ENCODE data around the gene GSTM4.

The GSTM4 gene

DNA sequence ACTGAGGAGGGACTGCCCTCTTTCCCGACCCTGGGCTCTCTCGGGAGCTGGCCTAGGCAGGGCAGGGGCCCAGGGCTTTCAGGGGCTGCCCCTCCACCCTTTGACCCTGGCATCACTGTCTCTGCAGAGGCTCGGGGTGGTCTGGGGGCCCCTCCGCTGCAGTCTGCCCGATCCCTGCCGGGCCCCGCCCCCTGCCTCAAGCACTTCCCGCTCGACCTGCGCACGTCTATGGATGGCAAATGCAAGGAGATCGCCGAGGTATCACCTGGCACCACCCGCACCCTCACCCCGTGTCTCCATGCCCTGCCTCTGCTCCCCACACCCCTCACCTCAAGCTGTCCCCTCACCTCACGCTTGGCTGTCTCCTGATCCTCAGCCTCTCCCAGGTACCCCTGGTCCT lies 30.7 kb upstream of the GSTM4 start:
- FAIRE-seq, result no peak

DNA sequence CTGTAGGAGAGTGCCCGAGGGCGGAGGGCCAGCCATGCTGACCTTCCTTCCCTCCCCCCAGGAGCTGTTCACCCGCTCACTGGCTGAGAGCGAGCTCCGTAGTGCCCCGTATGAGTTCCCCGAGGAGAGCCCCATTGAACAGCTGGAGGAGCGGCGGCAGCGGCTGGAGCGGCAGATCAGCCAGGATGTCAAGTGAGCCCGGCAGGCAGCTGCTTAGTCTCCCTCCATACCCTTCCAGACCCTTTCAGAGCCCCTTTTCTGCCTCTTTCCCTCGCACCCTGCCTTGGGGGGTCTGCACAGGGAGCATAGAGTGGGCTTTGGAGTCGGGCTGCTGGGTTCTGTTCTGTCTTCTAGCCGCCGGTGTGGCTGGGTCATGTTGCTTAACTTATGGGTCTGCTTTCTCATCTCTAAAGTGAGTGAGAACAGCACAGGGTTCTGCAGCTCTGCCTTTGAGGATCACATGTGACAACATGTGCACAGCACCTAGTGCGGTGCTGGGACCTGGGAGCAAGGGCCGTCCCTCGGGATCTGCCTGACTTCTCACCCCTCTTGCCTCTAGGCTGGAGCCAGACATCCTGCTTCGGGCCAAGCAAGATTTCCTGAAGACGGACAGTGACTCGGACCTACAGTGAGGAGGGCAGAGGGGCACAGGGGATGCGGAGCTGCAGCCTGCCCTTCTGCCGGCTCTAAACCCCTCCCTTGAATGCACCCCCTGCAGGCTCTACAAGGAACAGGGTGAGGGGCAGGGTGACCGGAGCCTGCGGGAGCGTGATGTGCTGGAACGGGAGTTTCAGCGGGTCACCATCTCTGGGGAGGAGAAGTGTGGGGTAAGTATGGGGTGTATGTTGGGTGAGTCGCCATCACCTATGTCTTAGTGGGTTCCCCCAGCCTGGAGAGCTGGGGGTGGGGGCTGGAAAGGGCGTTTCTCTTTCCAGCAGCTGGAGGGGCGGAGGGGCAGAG lies 30.0 kb upstream of the GSTM4 start:
- no peak for FAIRE-seq

- no peak for FAIRE-seq
Observed at GRCh38 chr1:109626682-109627408, 29.1 kb upstream of the GSTM4 start.

DNA sequence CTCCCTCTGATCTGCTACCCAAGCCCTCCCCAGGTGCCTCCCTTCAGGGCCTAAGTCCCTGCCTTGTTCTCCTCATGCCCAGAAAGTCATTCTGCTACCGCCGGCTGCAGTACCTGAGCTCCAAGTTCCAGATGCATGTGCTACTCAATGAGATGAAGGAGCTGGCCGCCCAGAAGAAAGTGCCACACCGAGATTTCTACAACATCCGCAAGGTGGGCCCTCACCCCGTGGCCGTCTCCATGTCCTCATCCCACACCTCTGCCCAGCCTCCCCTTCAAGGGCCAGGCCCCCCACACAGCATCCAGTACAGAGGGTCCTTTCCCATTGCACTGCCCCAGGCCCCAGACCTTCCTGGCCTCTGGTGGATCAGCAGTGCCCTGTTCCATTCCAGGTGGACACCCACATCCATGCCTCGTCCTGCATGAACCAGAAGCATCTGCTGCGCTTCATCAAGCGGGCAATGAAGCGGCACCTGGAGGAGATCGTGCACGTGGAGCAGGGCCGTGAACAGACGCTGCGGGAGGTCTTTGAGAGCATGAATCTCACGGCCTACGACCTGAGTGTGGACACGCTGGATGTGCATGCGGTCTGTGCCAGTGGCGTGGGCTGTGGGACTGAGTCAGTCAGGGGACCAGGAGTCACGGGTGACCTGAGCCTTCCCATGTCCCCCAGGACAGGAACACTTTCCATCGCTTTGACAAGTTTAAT lies 28.1 kb upstream of the GSTM4 start:
- no peak for FAIRE-seq

- FAIRE-seq, result no peak
Observed at GRCh38 chr1:109628540-109629321, 27.2 kb upstream of the GSTM4 start.

DNA sequence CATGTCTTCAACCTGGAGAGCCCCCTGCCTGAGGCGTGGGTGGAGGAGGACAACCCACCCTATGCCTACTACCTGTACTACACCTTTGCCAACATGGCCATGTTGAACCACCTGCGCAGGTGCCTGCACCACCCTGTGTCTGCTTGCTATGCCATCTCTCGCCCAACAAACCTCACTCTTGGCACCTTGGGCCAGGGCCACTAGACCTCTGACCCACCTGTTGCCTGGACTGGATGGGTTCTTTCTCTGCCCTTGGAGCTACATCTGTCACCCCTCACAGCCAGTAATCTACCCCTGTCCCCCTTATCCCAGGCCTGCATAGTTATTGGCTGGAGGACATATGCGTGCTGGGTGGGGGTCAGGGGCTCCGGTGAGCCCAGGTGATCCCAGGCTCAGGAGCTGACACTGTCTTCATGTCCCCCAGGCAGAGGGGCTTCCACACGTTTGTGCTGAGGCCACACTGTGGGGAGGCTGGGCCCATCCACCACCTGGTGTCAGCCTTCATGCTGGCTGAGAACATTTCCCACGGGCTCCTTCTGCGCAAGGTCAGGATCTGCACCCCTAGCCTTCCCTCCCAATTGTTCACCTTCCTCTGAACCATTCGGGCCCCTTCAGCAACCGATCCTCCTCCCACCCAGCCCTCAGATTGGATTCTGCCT lies 26.4 kb upstream of the GSTM4 start:
- FAIRE-seq, result no peak

DNA sequence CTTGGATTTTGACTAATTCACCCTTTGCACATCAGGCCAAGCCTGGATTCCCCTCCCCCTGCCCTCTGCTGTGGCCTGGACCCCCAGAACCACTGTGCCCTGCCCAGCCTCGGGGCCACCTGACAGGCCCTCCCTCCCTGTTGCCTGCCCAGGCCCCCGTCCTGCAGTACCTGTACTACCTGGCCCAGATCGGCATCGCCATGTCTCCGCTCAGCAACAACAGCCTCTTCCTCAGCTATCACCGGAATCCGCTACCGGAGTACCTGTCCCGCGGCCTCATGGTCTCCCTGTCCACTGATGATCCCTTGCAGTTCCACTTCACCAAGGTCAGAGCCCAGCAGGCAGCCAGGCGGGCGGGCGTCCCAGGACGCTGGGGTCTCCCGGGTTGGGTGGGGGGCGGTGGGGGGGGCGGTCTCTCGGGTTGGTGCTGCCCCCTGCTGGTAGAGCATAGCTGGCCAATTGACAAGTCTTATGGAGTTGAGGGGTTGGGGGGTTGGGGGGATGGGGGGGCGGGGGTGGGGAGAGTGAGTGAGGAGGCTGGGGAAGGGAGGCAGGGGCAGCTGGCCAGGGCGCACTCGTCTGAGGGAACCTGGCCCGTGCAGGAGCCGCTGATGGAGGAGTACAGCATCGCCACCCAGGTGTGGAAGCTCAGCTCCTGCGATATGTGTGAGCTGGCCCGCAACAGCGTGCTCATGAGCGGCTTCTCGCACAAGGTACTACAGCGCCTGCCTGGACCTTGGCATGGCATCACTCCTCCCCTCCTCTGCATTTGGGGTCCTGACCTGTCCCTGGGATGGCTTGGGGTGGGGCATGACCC lies 25.6 kb upstream of the GSTM4 start:
- FAIRE-seq, result no peak

DNA sequence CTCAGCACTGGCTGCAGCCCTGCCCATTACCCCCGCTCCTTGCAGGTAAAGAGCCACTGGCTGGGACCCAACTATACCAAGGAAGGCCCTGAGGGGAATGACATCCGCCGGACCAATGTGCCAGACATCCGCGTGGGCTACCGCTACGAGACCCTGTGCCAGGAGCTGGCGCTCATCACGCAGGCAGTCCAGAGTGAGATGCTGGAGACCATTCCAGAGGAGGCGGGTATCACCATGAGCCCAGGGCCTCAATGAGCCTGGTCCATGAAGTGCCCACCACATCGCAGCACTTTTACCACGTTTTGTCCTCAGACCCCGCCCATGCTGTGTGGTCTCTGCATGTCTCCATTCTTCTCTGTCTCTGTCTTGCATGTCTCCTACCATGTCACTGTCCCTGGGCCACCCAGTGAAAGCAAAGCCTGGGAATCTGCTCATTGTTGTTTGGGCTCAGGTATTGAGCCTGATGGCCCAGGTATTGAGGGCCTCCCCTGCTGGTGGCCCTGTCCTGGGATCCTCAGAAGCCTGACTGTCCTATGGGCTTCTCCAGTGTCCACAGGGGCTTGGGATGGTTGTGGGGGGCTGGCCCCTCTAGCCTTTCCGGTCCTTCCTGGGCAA lies 24.9 kb upstream of the GSTM4 start:
- FAIRE-seq, result no peak

- no peak for FAIRE-seq
Observed at GRCh38 chr1:109631513-109632505, 24.1 kb upstream of the GSTM4 start.

- no peak for FAIRE-seq
Observed at GRCh38 chr1:109632671-109633346, 23.1 kb upstream of the GSTM4 start.

GRCh38 chr1:109634292-109634691 lies 21.6 kb upstream of the GSTM4 start:
- no peak for FAIRE-seq

DNA sequence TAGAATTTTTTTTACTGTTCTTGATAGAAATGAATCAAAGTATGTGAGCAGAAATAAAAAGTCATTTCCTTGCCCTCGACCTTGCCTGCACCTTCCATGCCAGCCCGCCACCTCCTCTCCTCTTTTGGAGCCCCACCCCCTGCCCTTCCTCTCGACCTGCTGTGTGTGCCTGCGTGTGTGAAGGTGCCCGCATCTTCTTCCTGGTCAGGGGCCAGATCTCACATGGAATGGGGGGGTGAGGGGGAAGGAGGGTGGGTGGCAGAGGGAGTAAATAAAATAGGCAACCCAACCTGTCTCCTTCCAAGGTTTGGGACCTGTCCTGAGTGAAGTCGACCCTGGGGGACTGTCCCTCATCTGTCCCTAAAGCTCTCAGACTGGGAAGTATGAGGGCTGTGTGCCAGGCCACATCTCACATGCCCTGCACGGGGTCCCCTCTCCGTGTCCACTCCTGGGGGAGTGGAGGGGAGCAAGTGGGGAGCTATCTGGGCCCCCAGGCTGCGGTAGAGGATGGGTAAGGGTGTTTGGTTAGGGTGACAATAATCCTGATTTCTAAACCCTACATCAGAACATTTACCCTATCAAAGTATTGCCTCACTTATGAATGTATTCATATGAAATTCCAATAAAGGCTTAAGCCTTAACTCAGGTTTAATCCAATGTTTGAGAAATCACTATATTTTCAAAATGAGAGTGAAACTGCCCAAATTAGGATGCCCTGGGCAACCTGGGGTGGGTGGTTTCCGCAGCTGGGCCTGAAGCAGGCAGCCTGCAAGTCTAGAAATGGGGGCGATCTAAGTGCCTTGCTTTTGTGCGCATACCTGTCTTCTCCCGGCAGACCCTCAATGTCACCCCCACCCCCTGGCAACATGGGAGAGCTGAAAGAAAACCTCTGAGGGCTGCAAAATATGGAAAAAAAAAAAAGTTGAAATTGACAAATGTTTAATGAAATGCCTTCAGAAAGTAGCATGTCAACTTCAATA lies 20.8 kb upstream of the GSTM4 start:
- FAIRE-seq, result no peak

- FAIRE-seq, result no peak
Observed at GRCh38 chr1:109635862-109636200, 20.1 kb upstream of the GSTM4 start.

GRCh38 chr1:109636201-109636952 lies 19.5 kb upstream of the GSTM4 start:
- no peak for FAIRE-seq

DNA sequence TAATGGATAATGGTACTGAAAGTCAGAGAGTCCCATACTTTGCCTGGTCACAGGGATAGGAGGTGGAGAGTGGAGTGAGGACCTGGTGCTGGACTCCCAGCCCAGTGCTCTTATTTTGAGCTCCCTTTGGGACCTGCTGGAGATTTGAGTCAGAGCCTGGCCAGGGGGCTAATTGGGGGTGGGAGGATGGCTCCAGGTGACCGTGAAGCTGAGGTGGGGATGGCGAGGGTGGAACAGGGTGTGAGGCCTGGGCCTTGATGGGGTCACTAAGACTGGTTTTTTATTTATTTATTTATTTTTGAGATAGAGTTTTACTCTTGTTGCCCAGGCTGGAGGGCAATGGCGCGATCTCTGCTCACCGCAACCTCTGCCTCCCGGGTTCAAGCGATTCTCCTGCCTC lies 18.5 kb upstream of the GSTM4 start:
- FAIRE-seq, result no peak

DNA sequence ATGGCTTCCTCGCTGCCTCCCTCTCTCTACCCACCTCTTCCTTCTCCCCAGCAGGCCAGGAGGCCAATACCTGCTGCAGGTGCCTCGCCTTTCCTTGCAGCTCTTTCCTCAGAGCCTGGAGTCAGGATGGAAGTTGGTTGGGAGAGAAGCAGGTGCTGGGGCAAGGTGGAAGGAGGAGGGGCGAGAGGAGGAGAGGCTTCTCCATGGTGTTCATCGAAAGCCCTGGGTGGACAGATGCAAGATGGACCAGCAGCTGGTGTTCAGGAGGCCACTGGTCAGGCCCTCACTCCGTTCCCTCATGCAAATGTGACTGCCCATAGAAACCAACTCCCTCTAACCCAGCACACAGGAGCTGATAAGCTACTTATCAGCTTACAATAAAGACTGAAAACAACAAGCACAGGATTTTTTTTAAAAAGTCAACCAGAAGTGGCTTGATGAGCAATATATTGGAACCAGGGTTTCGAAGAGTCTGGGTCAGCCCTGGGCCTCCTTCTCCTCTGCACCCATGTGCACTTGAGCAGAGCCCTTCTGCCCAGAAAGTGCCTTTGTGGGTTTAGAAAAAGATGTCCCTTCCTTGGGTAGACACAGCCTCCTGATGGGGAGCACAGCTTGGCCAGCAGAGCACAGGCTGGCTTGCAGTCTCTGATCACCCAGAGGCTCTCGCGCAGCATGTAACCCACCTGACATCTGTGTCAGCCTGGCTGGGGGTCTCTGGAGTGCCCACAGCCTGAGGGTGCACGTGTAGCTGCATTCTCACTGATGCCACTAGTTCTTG lies 16.6 kb upstream of the GSTM4 start:
- no peak for FAIRE-seq
